Measurements from ENCODE around the gene ATG16L2. TPM values are rescaled to one million over a fixed set of nuclear protein-coding genes. Genes with fewer than 3 reads are reported as not detected.

Gene ATG16L2
- total RNA-seq, 1 experiment from 2014 or later: 16.2 TPM

GRCh38 chr11:72820439-72821139 is 6.4 kb downstream of the ATG16L2 start:
- CTCF ChIA-PET: no interaction called here
- no TSS peak for BruUV-seq (replicated peaks)
- Histone ChIP-seq H3K27me3 (ENCODE audit: low read length) (no peaks in the 10 kb centered on the region), H3K9me3 (ENCODE audit: low read length) (no peaks in the 10 kb centered on the region), H3K4me2 (ENCODE audit: low read length) (no peak overlapping the region), H4K20me1 (ENCODE audit: low read length) (no peaks in the 10 kb centered on the region), H3K79me2 (ENCODE audit: low read length) (no peaks in the 10 kb centered on the region), H3K9ac (ENCODE audit: low read length) (no peak overlapping the region), H3K36me3 (ENCODE audit: low read depth, low read length) (no peaks in the 10 kb centered on the region), H3K4me3 (ENCODE audit: low read length) (no peak overlapping the region), H3F3A (ENCODE audit: low read length, unreplicated experiment) (no peaks in the 10 kb centered on the region), H3K4me1 (ENCODE audit: insufficient read depth, low read length) (peaks cover 14% of the 10 kb centered on the region), H2AFZ (ENCODE audit: low read length) (no peak overlapping the region), H3K9me2 (replicated peaks; ENCODE audit: low read length) (no peaks in the 10 kb centered on the region), H3K27ac (ENCODE audit: low read length) (no peak overlapping the region)
- DNase-seq (no peak), ATAC-seq (no peak)
- TF ChIP-seq CTCF (conservative IDR thresholded peaks at IDR 0.05; ENCODE audit: low read depth, low read length): no peak
- no peak for TF ChIP-seq EZH2 (IDR thresholded peaks at IDR 0.05; ENCODE audit: low read length, unreplicated experiment)
- TF ChIP-seq EZH2phosphoT487 (IDR thresholded peaks at IDR 0.05; ENCODE audit: borderline replicate concordance, low read length): no peak
- intact Hi-C loops (cut with micrococcal nuclease): no loop called here
- POLR2A ChIA-PET (ENCODE audit: unreplicated experiment): no interaction called here

- H3K9ac ChIP-seq (ENCODE audit: low read length): peak overlapping the region; percentile 56
- ATAC-seq: peak; percentile 4
Measured at GRCh38 chr11:72821221-72821919, 7.2 kb downstream of the ATG16L2 start.

More at GRCh38 chr11:72821221-72821919, 7.2 kb downstream of the ATG16L2 start:
- H2AFZ ChIP-seq (ENCODE audit: low read length): peak overlapping the region; percentile 70
- TF ChIP-seq EZH2 (IDR thresholded peaks at IDR 0.05; ENCODE audit: low read length, unreplicated experiment) (no peak), EZH2phosphoT487 (IDR thresholded peaks at IDR 0.05; ENCODE audit: borderline replicate concordance, low read length) (no peak), CTCF (conservative IDR thresholded peaks at IDR 0.05; ENCODE audit: low read depth, low read length) (no peak)
- ChIA-PET CTCF (no interaction called here), POLR2A (ENCODE audit: unreplicated experiment) (no interaction called here)
- peak overlapping the region; percentile 80 for H3K4me2 ChIP-seq (ENCODE audit: low read length)
- peaks cover 11% of the 10 kb centered on the region for H3K4me1 ChIP-seq (ENCODE audit: insufficient read depth, low read length)
- H3F3A ChIP-seq (ENCODE audit: low read length, unreplicated experiment): no peaks in the 10 kb centered on the region
- intact Hi-C loops (cut with micrococcal nuclease): no loop called here
- no peaks in the 10 kb centered on the region for H3K9me2 ChIP-seq (replicated peaks; ENCODE audit: low read length)
- DNase-seq: no peak
- no peaks in the 10 kb centered on the region for H3K27me3 ChIP-seq (ENCODE audit: low read length)
- H3K4me3 ChIP-seq (ENCODE audit: low read length): peak overlapping the region; percentile 61
- BruUV-seq (replicated peaks): TSS peak; percentile 50
- H3K9me3 ChIP-seq (ENCODE audit: low read length): no peaks in the 10 kb centered on the region
- H3K27ac ChIP-seq (ENCODE audit: low read length): no peak overlapping the region
- H4K20me1 ChIP-seq (ENCODE audit: low read length): no peaks in the 10 kb centered on the region
- no peaks in the 10 kb centered on the region for H3K79me2 ChIP-seq (ENCODE audit: low read length)
- H3K36me3 ChIP-seq (ENCODE audit: low read depth, low read length): no peaks in the 10 kb centered on the region
